Measurements from ENCODE around the gene SSR3. TPM values are rescaled to one million over a fixed set of nuclear protein-coding genes. Genes with fewer than 3 reads are reported as not detected.
"Not testable (repeated sequence)": the region's sequence is repeated elsewhere in the genome, so short reads cannot be mapped to it uniquely, and the experiment has no call there.

The SSR3 gene
- total RNA-seq, 1 experiment from 2014 or later = 118 TPM

- H3K4me3 ChIP-seq (ENCODE audit: insufficient read depth, low read depth, low read length) = no peak overlapping the region
- no peak for DNase-seq
- no peaks in the 10 kb centered on the region for H3K36me3 ChIP-seq (replicated peaks; ENCODE audit: control insufficient read depth, insufficient read depth, low read length)
- no peaks in the 10 kb centered on the region for H3K27me3 ChIP-seq (ENCODE audit: control insufficient read depth, insufficient read depth, low read length)
Observed at GRCh38 chr3:156582532-156583183, 27.7 kb upstream of the SSR3 start.

- no peak for DNase-seq
- Histone ChIP-seq H3K27me3 (ENCODE audit: control insufficient read depth, insufficient read depth, low read length) (no peaks in the 10 kb centered on the region), H3K4me3 (ENCODE audit: insufficient read depth, low read depth, low read length) (no peak overlapping the region)
Observed at GRCh38 chr3:156581954-156582353, 27.0 kb upstream of the SSR3 start.

GRCh38 chr3:156581033-156581432 lies 26.1 kb upstream of the SSR3 start:
- Histone ChIP-seq H3K27me3 (ENCODE audit: control insufficient read depth, insufficient read depth, low read length) (no peaks in the 10 kb centered on the region), H3K36me3 (replicated peaks; ENCODE audit: control insufficient read depth, insufficient read depth, low read length) (no peaks in the 10 kb centered on the region), H3K4me3 (ENCODE audit: insufficient read depth, low read depth, low read length) (no peak overlapping the region)
- DNase-seq = no peak

More at GRCh38 chr3:156581954-156582353, 27.0 kb upstream of the SSR3 start:
- H3K36me3 ChIP-seq (replicated peaks; ENCODE audit: control insufficient read depth, insufficient read depth, low read length) = no peaks in the 10 kb centered on the region

- no peak overlapping the region for H3K4me3 ChIP-seq (ENCODE audit: insufficient read depth, low read depth, low read length)
- no peak for DNase-seq
- no peaks in the 10 kb centered on the region for H3K27me3 ChIP-seq (ENCODE audit: control insufficient read depth, insufficient read depth, low read length)
- no peaks in the 10 kb centered on the region for H3K36me3 ChIP-seq (replicated peaks; ENCODE audit: control insufficient read depth, insufficient read depth, low read length)
Observed at GRCh38 chr3:156579427-156579851, 24.5 kb upstream of the SSR3 start.

GRCh38 chr3:156577736-156578135 lies 22.8 kb upstream of the SSR3 start:
- no peak for DNase-seq
- Histone ChIP-seq H3K36me3 (replicated peaks; ENCODE audit: control insufficient read depth, insufficient read depth, low read length) (no peaks in the 10 kb centered on the region), H3K4me3 (ENCODE audit: insufficient read depth, low read depth, low read length) (no peak overlapping the region), H3K27me3 (ENCODE audit: control insufficient read depth, insufficient read depth, low read length) (no peaks in the 10 kb centered on the region)

- no peak overlapping the region for H3K4me3 ChIP-seq (ENCODE audit: insufficient read depth, low read depth, low read length)
- DNase-seq = no peak
- H3K36me3 ChIP-seq (replicated peaks; ENCODE audit: control insufficient read depth, insufficient read depth, low read length) = no peaks in the 10 kb centered on the region
- no peaks in the 10 kb centered on the region for H3K27me3 ChIP-seq (ENCODE audit: control insufficient read depth, insufficient read depth, low read length)
Observed at GRCh38 chr3:156576651-156577348, 21.9 kb upstream of the SSR3 start.

- Histone ChIP-seq H3K36me3 (replicated peaks; ENCODE audit: control insufficient read depth, insufficient read depth, low read length) (no peaks in the 10 kb centered on the region), H3K4me3 (ENCODE audit: insufficient read depth, low read depth, low read length) (no peak overlapping the region), H3K27me3 (ENCODE audit: control insufficient read depth, insufficient read depth, low read length) (no peaks in the 10 kb centered on the region)
- no peak for DNase-seq
Observed at GRCh38 chr3:156576051-156576450, 21.1 kb upstream of the SSR3 start.

- H3K36me3 ChIP-seq (replicated peaks; ENCODE audit: control insufficient read depth, insufficient read depth, low read length) = no peaks in the 10 kb centered on the region
- H3K4me3 ChIP-seq (ENCODE audit: insufficient read depth, low read depth, low read length) = no peak overlapping the region
- no peaks in the 10 kb centered on the region for H3K27me3 ChIP-seq (ENCODE audit: control insufficient read depth, insufficient read depth, low read length)
- no peak for DNase-seq
Observed at GRCh38 chr3:156575641-156576040, 20.7 kb upstream of the SSR3 start.

- not testable (repeated sequence) for DNase-seq; H3K36me3 ChIP-seq (replicated peaks; ENCODE audit: control insufficient read depth, insufficient read depth, low read length); H3K4me3 ChIP-seq (ENCODE audit: insufficient read depth, low read depth, low read length)
Observed at GRCh38 chr3:156569881-156570280, 15.0 kb upstream of the SSR3 start.

GRCh38 chr3:156569016-156569415 lies 14.1 kb upstream of the SSR3 start:
- H3K36me3 ChIP-seq (replicated peaks; ENCODE audit: control insufficient read depth, insufficient read depth, low read length); H3K4me3 ChIP-seq (ENCODE audit: insufficient read depth, low read depth, low read length); DNase-seq; H3K27me3 ChIP-seq (ENCODE audit: control insufficient read depth, insufficient read depth, low read length): not testable (repeated sequence)

More at GRCh38 chr3:156569881-156570280, 15.0 kb upstream of the SSR3 start:
- H3K27me3 ChIP-seq (ENCODE audit: control insufficient read depth, insufficient read depth, low read length) = not testable (repeated sequence)

GRCh38 chr3:156563900-156564682 lies 9.2 kb upstream of the SSR3 start:
- no peak for DNase-seq
- Histone ChIP-seq H3K36me3 (replicated peaks; ENCODE audit: control insufficient read depth, insufficient read depth, low read length) (no peaks in the 10 kb centered on the region), H3K4me3 (ENCODE audit: insufficient read depth, low read depth, low read length) (no peak overlapping the region), H3K27me3 (ENCODE audit: control insufficient read depth, insufficient read depth, low read length) (no peaks in the 10 kb centered on the region)

- not testable (repeated sequence) for H3K4me3 ChIP-seq (ENCODE audit: insufficient read depth, low read depth, low read length); H3K36me3 ChIP-seq (replicated peaks; ENCODE audit: control insufficient read depth, insufficient read depth, low read length); DNase-seq; H3K27me3 ChIP-seq (ENCODE audit: control insufficient read depth, insufficient read depth, low read length)
Observed at GRCh38 chr3:156562486-156562885, 7.6 kb upstream of the SSR3 start.

- H3K36me3 ChIP-seq (replicated peaks; ENCODE audit: control insufficient read depth, insufficient read depth, low read length) = no peaks in the 10 kb centered on the region
- no peak for DNase-seq
- no peak overlapping the region for H3K4me3 ChIP-seq (ENCODE audit: insufficient read depth, low read depth, low read length)
- H3K27me3 ChIP-seq (ENCODE audit: control insufficient read depth, insufficient read depth, low read length) = no peaks in the 10 kb centered on the region
Observed at GRCh38 chr3:156561533-156561932, 6.6 kb upstream of the SSR3 start.

GRCh38 chr3:156559321-156559720 lies 4.4 kb upstream of the SSR3 start:
- no peaks in the 10 kb centered on the region for H3K36me3 ChIP-seq (replicated peaks; ENCODE audit: control insufficient read depth, insufficient read depth, low read length)
- DNase-seq = no peak
- H3K4me3 ChIP-seq (ENCODE audit: insufficient read depth, low read depth, low read length) = no peak overlapping the region
- no peaks in the 10 kb centered on the region for H3K27me3 ChIP-seq (ENCODE audit: control insufficient read depth, insufficient read depth, low read length)

GRCh38 chr3:156558389-156558788 lies 3.5 kb upstream of the SSR3 start:
- Histone ChIP-seq H3K36me3 (replicated peaks; ENCODE audit: control insufficient read depth, insufficient read depth, low read length) (no peaks in the 10 kb centered on the region), H3K27me3 (ENCODE audit: control insufficient read depth, insufficient read depth, low read length) (no peaks in the 10 kb centered on the region), H3K4me3 (ENCODE audit: insufficient read depth, low read depth, low read length) (no peak overlapping the region)
- no peak for DNase-seq

Measured in H7 (cell line).